Measurements from ENCODE around the gene TBC1D20.
"Not testable (repeated sequence)": the region's sequence is repeated elsewhere in the genome, so short reads cannot be mapped to it uniquely, and the experiment has no call there.

The TBC1D20 gene

GRCh38 chr20:401682-402495 lies 60.4 kb downstream of the TBC1D20 start:
- DNase-seq (ENCODE audit: low read depth in 2 of 2), result no peak

- no peak for DNase-seq (ENCODE audit: low read depth in 2 of 2)
Measured at GRCh38 chr20:400454-401275, 61.7 kb downstream of the TBC1D20 start.

GRCh38 chr20:400128-400453 lies 62.2 kb downstream of the TBC1D20 start:
- DNase-seq (ENCODE audit: low read depth in 2 of 2), result no peak

- no peak for DNase-seq (ENCODE audit: low read depth in 2 of 2)
Measured at GRCh38 chr20:399182-399707, 63.1 kb downstream of the TBC1D20 start.

- DNase-seq (ENCODE audit: low read depth in 2 of 2), result no peak
Measured at GRCh38 chr20:397432-398237, 64.7 kb downstream of the TBC1D20 start.

GRCh38 chr20:396619-397431 lies 65.5 kb downstream of the TBC1D20 start:
- no peak for DNase-seq (ENCODE audit: low read depth in 2 of 2)

- no peak for DNase-seq (ENCODE audit: low read depth in 2 of 2)
Measured at GRCh38 chr20:396252-396618, 66.1 kb downstream of the TBC1D20 start.

GRCh38 chr20:393296-393695 lies 69.0 kb downstream of the TBC1D20 start:
- DNase-seq (ENCODE audit: low read depth in 2 of 2), result not testable (repeated sequence)

GRCh38 chr20:391041-391711 lies 71.2 kb downstream of the TBC1D20 start:
- no peak for DNase-seq (ENCODE audit: low read depth in 2 of 2)

- DNase-seq (ENCODE audit: low read depth in 2 of 2), result no peak
Measured at GRCh38 chr20:389220-389619, 73.1 kb downstream of the TBC1D20 start.

- no peak for DNase-seq (ENCODE audit: low read depth in 2 of 2)
Measured at GRCh38 chr20:388034-388994, 74.0 kb downstream of the TBC1D20 start.

- no peak for DNase-seq (ENCODE audit: low read depth in 2 of 2)
Measured at GRCh38 chr20:387520-387919, 74.8 kb downstream of the TBC1D20 start.

- DNase-seq (ENCODE audit: low read depth in 2 of 2), result not testable (repeated sequence)
Measured at GRCh38 chr20:386634-387033, 75.7 kb downstream of the TBC1D20 start.
